Dermis blood vessel endothelial cell (primary cell): Measurements from ENCODE around the gene FAM120C. TPM values are rescaled to one million over a fixed set of nuclear protein-coding genes. Genes with fewer than 3 reads are reported as not detected.

ENCODE experiments used
- DNase-seq: peaks from one replicate; pipeline ENCODE4 v3.0.0; 2010
- total RNA-seq: library from RNA; depleted of rRNA; stranded (reverse); fragments of >200 nt; gene quantifications from 2 replicates; pipeline ENCODE4 v1.2.3, GENCODE V29; 2014

The FAM120C gene, protein sequence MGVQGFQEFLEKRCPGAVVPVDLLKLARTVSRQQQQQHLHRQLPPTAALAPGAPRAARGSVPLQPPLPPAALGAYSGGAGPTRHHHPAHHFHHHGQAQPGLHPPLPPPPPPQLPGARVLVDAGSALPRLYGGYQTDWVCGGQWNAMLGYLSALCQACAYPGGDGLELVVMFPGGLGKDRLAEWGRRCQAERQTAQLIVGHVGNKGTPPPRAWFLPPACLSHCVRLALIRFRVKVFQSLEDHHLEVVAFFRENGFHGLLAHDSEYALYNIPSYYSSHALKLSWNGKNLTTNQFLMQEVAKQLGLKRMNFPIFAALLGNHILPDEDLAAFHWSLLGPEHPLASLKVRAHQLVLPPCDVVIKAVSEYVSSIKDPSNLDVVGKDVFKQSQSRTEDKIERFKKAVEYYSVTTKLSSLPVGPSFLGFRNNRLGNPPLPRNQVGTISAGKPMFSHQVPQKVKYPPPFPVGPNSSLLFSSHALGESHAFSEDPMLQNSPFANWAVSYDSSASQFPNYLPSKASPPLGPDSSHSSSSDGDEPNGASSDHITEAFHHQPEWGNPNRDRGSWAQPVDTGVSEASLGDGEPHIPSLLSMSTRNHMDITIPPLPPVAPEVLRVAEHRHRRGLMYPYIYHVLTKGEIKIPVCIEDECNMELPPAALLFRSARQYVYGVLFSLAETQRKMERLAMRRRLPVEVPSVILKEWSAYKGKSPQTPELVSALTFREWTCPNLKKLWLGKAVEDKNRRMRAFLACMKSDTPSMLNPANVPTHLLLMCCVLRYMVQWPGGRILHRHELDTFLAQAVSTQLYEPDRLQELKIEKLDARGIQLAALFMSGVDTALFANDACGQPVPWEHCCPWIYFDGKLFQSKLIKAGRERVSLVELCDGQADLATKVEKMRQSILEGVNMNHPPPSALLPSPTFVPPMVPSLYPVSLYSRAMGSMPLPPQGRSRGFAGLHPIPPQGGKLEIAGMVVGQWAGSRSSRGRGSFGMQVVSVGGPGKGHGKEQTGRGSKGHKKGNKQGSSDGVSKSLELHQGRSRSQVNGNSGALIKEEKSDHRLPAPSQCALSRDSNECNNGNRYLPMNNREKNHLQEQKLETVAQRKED
- 4.4 and 4.7 TPM in 2 replicates for total RNA-seq

DNA sequence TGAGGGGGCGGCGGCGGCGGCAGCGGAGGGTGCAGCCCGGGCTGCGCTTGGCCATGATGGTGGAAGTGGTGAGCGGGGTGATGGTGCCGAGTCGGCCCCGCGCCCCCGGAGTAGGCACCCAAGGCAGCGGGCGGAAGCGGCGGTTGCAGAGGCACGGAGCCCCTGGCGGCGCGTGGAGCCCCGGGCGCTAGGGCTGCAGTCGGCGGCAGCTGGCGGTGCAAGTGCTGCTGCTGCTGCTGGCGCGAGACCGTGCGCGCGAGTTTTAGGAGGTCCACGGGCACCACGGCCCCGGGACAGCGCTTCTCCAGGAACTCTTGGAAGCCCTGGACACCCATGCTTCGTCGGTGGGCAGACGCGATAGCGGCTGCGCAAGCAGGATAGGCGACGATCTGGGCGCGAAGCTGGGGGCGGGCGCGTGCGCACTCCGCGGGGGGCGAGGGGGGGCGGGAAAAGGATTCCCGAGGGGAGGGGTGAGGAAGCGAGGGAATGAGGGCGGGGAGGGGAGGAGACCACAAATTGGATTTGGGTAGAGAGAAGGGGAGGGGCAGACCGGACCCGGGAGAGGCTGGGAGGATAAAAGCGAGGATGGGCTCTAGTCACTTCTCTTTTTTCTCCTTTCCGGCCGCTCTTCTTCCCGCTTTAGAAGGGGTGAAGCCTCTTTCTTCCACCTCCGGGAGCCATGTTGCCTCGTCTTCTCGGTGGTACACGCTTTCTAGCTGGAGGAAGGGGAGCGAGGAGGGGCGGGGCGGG, at the start of gene FAM120C:
Gene FAM120C (minus strand): TSS at position 391 of the 750 bp plus-strand sequence. CDS start 56 bp downstream, at position 335.
- DNase-seq: peak; percentile 76

DNA sequence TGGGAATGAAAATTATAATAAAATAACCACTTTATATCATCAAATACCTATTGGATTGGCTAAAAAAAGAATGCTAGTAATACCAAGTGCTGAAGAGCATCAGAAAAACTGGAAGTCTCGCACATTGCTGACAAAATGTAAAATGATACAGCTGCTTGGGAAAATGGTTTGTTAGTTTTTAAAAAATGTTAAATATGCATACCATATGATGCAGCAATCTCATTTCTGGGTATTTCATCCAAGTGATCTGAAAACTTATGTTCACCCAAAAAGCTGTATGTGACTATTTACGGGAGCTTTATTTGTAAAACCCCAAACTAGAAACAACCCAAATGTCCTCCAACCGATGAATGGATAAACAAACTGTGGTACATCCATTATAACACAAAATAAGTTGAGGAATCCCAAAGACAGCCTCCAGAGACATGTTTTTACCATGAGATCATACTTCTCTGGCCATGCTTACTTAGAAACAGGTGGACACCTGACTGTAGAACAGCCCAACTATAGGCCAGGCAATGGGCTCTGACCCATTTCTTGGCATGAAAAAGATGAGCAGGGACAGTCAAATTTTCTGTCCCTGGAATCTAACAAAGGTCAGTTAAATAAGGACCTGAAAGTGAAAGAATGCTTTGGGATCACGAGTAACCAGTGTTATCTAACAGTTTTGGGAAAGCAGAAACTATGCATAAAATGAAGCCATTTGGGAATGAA, 47.5 kb upstream of the FAM120C start:
- DNase-seq: no peak

DNA sequence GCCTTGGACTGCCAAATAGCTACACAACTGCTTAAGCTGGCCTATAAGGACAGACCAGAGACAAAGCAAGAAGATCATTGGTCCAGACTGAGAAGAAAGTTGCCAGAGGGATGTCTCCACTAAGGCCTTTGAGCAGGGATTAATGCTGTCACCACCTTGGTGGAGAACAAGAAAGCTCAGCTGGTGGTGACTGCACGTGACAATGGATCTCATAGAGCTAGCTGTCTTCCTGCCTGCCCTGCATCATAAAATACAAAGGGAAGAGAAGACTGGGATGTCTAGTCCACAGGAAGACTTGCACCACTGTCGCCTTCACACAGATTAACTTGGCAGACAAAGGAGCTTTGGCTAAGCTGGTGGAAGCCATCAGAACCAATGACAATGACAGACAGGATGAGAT, 40.5 kb upstream of the FAM120C start:
- DNase-seq: no peak

DNA sequence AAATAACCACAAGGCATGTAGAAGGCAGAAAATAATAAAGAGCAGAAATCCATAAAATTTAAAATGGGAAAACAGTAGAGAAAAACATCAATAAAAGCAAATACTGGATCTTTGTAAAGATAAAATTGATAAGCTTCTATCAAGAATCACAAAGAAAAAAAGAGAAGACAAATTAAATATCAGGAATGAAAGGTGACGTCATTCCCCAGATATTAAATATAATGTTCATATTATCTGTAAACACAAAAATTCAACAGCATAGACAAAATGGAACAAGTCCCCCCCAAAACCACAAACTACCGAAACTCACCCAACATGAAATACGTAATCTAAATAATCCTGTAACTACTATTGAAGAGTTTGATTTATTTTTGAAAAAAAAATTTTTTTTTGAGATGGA, 30.5 kb upstream of the FAM120C start:
- no peak for DNase-seq

DNA sequence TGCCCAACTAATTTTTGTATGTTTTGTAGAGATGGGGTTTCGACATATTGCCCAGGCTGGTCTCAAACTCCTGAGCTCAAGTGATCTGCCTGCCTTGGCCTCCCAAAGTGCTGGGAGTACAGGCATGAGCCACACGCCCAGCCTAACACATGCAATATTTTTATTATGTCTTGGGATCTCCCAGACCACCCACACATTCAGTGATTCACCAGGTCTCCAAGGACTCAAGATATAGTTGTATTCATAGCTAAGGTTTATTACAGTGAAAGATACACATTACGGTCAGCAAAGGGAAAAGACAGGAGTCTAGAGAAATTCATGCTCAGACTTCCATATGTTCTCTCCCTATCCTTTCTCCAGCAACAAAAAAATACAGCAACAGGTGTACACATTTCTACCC, 25.5 kb upstream of the FAM120C start:
- no peak for DNase-seq

DNA sequence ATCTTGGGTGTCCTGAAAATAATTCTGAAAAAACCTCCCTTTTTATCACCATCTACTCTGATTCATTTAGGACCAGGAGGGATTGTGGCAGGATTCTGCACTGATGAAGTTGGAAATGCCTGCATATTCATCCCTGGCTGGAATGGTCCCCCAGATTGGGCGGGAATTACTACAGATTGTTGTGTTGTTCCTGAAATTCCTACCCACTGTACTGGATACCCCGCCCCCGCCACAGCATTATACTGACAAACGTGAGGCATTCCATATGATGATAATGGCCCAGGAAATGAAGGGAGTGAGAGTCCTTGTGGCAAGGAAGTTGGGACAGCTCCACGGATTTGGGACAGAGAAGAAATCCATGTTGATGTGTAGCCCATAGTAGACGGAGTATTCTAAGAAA, 15.2 kb upstream of the FAM120C start:
- no peak for DNase-seq

DNA sequence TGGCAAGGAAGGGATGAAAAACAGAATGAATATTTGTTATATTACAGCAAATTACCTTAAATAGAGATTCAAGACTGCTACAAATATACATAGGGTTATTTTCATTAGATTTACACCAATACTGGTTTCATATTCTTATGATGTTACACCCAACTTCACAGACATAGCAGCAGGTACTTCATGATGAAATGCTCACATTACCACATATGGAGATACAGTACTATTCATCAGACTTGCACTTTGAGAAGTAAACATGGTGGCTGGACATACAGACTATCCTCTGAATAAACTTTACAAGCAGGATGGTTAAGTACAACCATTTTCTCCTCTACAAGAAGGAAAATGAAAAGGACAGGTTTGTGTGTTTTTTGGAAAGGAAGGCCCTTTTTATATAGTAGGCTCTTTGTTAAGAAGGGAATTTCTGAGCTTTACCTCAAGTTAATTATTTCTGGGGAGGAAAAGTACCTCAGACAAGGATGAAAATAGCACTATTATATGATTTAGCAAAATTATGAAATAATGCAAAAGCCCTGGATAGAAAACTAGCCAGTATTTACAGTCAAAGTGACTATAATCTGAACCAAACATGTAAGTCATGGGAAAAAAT, 12.0 kb upstream of the FAM120C start:
- no peak for DNase-seq

DNA sequence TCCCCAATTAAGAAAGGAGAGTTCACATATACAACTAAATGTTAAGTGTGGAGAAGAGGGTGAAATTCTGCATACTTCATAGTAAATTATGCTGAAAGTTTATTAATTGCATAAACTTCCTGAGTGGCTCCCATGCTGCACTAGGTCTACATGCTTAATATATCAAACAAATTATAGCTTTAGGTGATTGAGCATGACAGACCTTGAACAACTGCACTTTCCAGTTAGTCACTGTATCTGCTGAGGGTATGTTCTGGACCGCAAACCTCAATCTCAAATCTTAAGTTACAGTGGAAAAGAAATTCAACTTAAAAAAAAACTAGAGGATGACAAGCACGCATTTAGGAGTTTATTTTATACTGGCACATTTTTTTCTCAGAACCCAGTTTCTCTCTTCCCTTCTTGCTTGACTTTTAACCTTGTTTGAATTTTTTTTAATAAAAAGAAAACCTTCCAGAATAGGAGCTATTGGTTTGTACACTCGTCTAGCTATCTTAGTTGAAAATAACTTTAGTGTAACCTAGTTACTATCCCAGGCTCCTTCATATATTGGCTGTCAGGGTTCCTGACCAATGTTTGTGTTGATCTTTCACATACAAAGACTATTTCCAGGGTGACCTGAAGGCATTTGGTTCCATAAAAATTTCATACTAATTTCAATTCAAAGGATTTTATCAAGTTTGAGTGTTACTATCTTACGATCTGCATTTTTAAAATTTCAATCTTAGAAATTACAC, 10.2 kb upstream of the FAM120C start:
- DNase-seq: no peak

DNA sequence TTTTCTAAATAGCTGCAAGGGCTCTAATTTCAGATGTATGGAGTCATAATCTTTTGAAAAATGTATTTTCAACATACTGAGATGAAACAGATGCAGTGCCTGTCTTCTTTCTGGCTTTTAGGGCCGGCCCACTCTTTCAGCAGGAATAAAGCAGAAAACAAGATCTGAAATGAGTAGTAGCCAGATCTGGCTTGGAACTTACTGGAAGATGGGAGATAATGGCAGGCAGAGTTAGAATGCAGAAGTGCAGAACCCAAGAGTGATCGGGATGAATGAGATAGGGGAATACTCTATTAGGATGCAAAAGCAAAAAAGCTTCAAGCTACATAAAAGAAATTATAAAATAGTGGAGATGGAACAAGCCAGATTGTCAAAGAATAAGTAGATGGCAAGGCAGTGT, 1.4 kb upstream of the FAM120C start:
- no peak for DNase-seq

DNA sequence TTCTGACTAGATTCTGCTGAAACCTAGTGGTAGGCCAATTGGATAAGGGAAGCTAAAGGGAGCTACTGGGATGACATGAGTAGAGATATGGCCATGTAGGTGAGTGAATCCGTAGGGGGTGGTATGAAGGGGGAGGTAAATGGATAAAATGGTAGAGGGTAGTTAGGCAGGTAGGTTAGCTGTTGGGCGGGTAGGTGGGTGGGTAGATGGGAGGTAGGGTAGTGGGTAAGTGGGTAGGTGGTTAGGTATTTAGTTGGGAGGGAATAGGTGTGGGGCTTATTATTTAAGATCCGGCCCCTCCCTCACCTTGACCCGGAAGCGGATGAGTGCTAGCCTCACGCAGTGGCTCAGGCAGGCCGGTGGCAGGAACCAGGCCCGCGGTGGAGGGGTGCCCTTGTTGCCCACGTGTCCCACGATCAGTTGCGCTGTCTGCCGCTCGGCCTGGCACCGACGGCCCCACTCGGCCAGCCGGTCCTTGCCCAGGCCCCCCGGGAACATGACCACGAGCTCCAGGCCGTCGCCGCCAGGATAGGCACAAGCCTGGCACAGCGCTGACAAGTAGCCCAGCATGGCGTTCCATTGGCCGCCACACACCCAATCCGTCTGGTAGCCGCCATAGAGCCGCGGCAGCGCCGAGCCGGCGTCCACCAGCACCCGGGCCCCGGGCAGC, 725 bp downstream of the FAM120C start:
- DNase-seq: peak; percentile 62

DNA sequence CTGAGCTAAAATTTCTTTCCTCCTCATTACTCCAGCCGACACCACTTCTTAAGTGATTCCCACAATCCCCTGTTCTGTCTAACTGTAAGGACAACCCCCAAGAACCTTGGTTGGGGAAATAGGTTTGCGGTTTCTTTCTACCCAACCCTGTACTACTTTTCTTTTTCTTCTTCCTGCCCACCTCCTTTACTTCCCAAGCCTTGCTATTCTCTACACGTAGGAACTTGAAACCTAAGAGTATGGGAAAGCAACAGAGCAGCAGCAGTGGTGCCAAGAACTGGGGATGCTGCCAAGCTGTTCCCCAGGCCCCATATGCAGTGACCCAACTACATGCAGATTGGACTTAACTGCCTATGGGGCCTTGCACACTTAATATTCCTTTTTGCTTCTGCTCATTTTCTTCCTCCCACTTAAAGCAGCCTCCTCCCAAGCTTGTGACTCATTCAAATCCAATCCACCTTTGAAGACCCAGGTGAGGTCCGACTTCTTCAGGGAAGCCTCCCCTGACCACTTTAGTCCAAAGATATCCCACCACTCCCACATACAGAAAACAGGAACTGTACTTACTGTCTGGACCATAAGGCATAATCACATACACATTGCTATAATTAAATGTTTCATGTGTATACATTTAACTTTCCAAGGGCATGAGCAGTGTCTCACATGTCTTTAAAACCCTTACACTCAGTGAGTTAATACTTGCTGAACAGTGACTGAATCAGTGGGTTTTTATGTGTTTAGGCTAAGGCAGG, 1.7 kb downstream of the FAM120C start:
- peak; percentile 6 for DNase-seq

DNA sequence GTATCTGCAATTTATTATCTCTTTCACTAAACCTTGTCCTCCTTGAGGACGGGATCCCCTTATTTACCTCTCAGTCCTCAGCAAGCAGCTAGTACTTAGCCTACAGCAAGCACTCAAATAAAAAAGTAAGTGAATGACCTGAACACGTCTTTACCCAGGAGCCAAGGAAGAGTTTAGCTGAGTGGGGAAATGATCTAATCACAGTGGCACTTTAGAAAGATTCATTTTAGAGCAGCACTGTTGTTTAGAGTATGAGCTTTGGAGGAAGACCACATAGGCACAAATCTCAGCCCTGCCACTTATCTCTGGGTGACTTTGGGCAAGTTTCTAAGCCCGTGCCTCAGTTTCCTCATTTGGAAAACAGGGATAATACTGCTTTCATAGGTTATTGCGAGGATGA, 2.7 kb downstream of the FAM120C start:
- DNase-seq: peak; percentile 60

DNA sequence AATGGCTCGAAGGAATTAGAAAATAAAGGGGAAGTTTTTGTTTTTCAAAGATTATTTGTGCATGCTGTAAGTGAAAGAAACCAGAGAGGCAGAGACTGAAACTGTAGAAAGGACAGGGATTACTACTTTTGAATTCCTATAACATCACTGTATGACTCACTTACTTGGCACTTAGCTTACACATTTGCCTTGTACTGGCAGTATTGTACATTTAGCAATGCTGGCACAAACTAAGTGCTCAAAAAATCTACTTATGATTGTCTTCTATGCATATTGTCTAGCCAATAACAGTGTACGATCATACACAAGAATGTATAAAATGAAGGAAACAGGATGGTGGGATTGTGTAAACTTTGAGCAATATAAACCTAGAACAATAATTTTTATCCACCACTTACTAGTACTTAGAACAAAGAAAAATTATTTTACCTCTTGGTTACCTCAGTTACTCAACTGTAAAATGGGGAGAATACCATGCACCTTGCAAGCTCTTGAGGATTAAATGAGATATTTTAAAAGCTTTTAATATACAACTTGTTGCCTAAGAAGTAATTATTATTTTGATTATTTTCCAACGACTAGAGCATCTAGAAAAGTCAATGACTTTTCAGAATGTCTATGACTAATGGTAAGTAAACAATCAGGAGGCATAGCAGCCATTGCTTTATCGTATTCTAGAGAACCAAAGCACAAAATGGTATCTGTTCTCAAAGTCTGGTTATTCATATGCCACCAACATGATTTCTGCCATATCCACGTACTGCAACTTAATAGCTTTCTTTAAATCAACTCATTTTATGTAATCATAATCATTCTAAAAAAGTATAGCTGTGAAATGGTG, 4.7 kb downstream of the FAM120C start:
- peak; percentile 64 for DNase-seq

DNA sequence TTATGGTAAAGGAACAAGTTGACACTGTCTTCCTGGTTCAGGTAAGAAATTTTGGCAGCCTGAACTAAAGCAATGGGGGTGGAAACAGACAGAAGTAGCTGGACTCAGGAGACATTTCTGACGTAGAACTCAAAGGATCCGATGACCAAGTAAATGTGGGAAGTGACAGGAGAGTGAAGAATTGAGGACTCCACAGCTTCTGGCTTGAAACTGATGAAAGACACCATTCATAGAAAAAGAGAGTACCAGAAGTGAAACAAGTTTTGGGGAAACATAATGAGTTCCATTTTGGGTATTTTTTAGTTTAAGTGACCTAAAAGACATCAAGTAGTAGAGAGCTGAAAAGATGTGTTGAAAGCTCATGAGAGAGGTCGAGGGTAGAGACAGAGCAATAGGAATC, 5.7 kb downstream of the FAM120C start:
- DNase-seq: no peak

DNA sequence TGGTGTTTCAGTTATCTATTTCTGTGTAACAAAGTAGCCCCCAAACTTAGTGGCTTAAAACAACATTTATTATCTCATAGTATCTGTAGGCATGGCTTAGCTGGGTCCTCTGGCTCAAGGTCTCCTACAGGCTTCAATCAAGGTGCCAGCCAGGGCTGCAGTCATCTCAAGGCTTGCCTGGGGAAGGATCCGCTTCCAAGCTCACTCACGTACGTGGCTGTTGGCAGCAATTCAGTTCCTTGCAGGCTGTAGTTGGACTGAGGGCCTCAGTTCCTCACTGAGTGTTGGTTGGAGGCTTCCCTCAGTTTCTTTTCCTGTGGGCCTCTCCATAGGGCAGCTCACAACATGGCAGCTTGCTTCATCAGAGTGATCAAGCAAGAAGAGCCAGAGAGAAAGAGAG, 9.3 kb downstream of the FAM120C start:
- no peak for DNase-seq

DNA sequence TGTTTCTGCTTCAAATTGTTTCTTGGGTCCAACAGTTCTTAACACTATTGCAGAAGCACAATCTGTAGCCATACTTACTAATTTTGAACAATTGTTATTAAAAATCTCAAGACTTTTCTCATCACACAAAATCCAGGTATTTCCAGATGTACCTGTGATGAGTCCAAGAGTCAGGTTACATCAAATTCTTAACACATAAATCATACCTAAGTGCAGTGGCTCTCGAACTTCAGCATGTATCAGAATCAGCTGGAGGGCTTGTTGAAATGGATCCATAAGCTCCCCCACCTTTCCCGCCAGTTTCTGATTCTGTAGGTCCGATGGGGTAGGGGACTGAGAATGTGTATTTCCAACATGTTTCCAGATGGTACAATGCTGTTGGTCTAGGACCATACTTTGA, 10.6 kb downstream of the FAM120C start:
- DNase-seq: no peak

DNA sequence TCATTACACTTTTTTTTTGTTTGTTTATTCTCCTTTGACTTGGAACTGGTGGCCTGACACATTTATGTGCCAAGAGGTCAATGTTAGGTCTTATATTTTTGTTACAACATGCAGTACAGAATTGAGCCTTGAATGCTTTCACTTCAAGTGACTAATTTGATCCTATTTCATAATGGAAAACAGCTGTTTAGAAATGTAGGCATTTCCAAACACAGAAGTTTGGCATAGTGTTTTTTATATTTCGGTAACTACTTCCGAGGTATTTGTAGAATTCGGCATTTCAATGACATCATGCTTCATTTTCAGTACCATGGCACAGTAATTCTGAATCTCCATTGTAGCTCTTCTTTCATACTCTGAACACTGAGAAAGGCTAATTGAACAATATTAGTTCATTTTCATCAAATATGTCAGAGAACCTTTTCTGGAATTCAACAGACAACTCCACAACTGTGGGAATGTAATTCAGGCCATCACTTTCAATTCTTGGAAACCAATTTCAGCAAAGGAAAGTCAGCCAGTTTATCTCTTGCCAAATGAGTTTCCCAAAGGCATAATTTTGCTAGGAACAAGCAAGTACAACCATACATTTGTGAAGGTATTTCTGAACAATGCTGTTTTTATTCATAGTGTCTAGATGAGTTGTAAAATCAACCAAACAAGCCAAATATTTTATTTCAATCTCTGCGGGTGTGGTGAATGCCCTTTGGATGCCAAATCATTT, 11.4 kb downstream of the FAM120C start:
- DNase-seq: no peak

DNA sequence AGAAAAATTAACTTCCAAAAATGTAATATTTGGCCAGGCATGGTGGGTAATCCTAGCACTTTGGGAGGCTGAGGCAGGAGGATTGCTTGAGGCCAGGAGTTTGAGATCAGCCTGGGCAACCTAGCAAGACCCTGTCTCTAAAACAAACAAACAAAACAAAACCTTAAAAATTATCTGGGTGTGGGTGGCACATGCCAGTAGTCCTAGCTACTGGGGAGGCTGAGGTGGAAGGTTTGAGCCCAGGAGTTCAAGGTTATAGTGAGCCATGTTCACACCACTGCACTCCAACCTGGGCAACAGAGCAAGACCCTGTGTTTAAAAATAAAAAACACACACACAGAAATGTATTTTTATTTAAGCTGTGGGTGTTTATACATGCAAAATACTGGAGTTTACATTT, 12.0 kb downstream of the FAM120C start:
- no peak for DNase-seq
